Left hindlimb (tissue), 1 donor: Measurements from ENCODE around the gene PPIF.

Source experiments
- DNase-seq: peaks from one replicate; pipeline ENCODE4 v3.0.0-alpha.2; 2018

PPIF gene

DNA sequence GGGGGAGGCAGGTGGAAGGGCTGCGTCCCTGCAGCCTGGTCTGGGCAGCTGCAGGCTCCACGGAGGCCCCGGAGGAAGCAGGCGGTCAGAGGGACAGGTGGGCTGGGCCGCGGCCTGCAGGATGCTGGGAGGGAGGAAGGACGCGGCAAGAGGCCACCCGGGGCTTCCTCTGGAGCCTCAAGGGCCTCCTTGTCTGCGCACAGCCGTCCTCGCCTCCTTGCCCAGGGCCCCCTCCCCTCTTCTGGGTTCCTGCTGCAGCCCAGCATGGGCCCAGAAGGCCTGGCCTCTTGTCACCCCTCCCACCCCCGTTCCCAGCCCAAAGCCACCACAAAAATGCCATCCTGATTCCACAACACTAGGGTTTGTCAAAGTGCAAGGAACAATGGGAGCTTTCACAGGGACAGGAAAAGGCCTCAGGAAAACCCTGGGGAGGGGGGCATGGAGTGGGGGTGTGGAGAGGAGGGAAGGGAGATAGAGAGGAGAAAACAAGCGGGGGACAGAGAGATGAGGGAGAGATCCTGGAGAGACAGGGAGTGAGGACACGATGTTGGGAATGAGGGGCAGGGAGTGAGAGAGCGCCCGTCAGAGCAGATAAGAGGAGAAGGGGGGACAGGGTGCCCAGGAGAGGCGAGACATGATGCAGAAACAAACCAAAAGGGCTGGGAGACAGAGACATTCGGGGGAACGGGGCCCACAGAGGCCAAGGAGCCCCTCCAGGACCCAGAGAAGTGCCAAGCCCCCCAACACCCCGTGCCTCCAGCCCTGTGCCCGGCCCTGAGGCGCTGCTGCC is 56.4 kb downstream of the PPIF start:
- DNase-seq, result peak; percentile 75

GRCh38 chr10:79404231-79404609 is 57.0 kb downstream of the PPIF start:
- DNase-seq, result peak; percentile 85

DNA sequence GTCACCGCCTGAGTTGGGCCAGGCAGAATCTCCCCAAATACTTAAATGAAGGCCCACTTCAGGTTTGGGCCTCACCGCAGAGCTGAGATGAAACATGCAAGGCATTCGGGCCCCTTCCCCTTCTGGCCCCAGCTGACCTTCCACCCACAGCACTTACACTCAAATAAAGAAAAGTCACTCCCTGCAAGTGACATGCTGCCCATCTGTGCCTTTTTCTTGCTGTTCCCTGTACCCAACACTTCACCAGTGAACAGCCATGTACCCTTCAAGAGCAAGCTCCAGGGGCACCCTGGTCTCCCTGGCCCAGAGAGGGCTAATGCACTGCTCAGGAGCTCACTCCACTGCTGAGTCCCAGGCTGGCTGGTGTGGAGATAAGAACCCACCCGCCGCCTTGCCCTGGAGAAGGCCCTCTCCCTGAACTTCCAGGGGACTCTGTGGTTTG is 57.4 kb downstream of the PPIF start:
- DNase-seq, result peak; percentile 23
